WTC11 (cell line): Measurements from ENCODE around the gene MGAT4C. TPM values are rescaled to one million over a fixed set of nuclear protein-coding genes. Genes with fewer than 3 reads are reported as not detected.

Experiments
- ATAC-seq: fragments of 200-7000 bp; cut with Tn5 transposase; 2 replicates; pipeline ENCODE4 v1.10.0; 2021; ENCODE audit warnings: mild to moderate bottlenecking, moderate library complexity
- CTCF ChIA-PET: fragments of 300-600 bp; sonication (Branson Sonifier 250); formaldehyde crosslinking; loops from one replicate; lab custom pipeline; 2021; ENCODE audit warnings: antibody characterized with exemption; lab: Charles Lee
- POLR2A ChIA-PET: fragments of 350-600 bp; sonication (Branson Sonifier 250); formaldehyde crosslinking; loops from one replicate; lab custom pipeline; 2021; ENCODE audit warnings: antibody characterized with exemption; lab: Charles Lee
- DNase-seq: peaks from one replicate; pipeline ENCODE4 v3.0.0; 2021; ENCODE audit warnings: low spot score
- H3K27ac Mint-ChIP-seq: 2 replicates; pipeline ENCODE4 v1.8.0; 2021; ENCODE audit warnings: mixed read lengths
- H3K27me3 Mint-ChIP-seq: 2 replicates; pipeline ENCODE4 v1.8.0; 2021; ENCODE audit warnings: low read depth, mild to moderate bottlenecking, moderate library complexity, mixed read lengths
- H3K36me3 Mint-ChIP-seq: 2 replicates; pipeline ENCODE4 v1.8.0; 2021; ENCODE audit warnings: mixed read lengths
- H3K4me1 Mint-ChIP-seq: 2 replicates; pipeline ENCODE4 v1.8.0; 2022; ENCODE audit warnings: mixed read lengths
- H3K4me3 Mint-ChIP-seq: 2 replicates; pipeline ENCODE4 v1.8.0; 2021; ENCODE audit warnings: mild to moderate bottlenecking, moderate library complexity, mixed read lengths
- H3K9me3 Mint-ChIP-seq: 2 replicates; pipeline ENCODE4 v1.8.0; 2021; ENCODE audit warnings: mixed read lengths
- AFF4 ChIP-seq: sonication (generic); formaldehyde crosslinking; IDR thresholded peaks from 2 replicates; pipeline ENCODE4 v1.8.1; 2023; ENCODE audit warnings: mild to moderate bottlenecking, missing genetic modification reagents, borderline replicate concordance
- ATF2 ChIP-seq: sonication (generic); formaldehyde crosslinking; IDR thresholded peaks from 2 replicates; pipeline ENCODE4 v1.8.1; 2022; ENCODE audit warnings: low read depth, missing genetic modification reagents, borderline replicate concordance
- CREM ChIP-seq: sonication (generic); formaldehyde crosslinking; IDR thresholded peaks from 2 replicates; pipeline ENCODE4 v1.8.1; 2022; ENCODE audit warnings: mild to moderate bottlenecking, missing genetic modification reagents, moderate library complexity
- E2F4 ChIP-seq: sonication (generic); formaldehyde crosslinking; IDR thresholded peaks from 2 replicates; pipeline ENCODE4 v1.8.1; 2022; ENCODE audit warnings: low read depth, mild to moderate bottlenecking, moderate library complexity, missing genetic modification reagents, borderline replicate concordance
- ELF4 ChIP-seq: sonication (generic); formaldehyde crosslinking; IDR thresholded peaks from 2 replicates; pipeline ENCODE4 v1.8.1; 2022; ENCODE audit warnings: low read depth, mild to moderate bottlenecking, moderate library complexity, missing genetic modification reagents
- ESRRA ChIP-seq: sonication (generic); formaldehyde crosslinking; IDR thresholded peaks from 2 replicates; pipeline ENCODE4 v1.8.1; 2022; ENCODE audit warnings: mild to moderate bottlenecking, missing genetic modification reagents, borderline replicate concordance
- ETV6 ChIP-seq: sonication (generic); formaldehyde crosslinking; IDR thresholded peaks from 2 replicates; pipeline ENCODE4 v1.8.1; 2022; ENCODE audit warnings: mild to moderate bottlenecking, missing genetic modification reagents
- FOXJ3 ChIP-seq: sonication (generic); formaldehyde crosslinking; IDR thresholded peaks from 2 replicates; pipeline ENCODE4 v1.9.0; 2021; ENCODE audit warnings: missing genetic modification reagents, mild to moderate bottlenecking, borderline replicate concordance
- HMGA2 ChIP-seq: fragments of 250-450 bp; sonication (Bioruptor Pico); IDR thresholded peaks from 2 replicates; pipeline ENCODE4 v1.4.0; 2021; ENCODE audit warnings: mild to moderate bottlenecking, moderate library complexity
- IRF2 ChIP-seq: sonication (generic); formaldehyde crosslinking; IDR thresholded peaks from 2 replicates; pipeline ENCODE4 v1.8.0; 2022; ENCODE audit warnings: low read depth, missing genetic modification reagents, borderline replicate concordance
- JAZF1 ChIP-seq: fragments of 250-450 bp; sonication (Bioruptor Pico); IDR thresholded peaks from 2 replicates; pipeline ENCODE4 v1.9.0; 2021; ENCODE audit warnings: moderate library complexity, mild to moderate bottlenecking, inconsistent platforms
- JUN ChIP-seq: sonication (generic); formaldehyde crosslinking; IDR thresholded peaks from 2 replicates; pipeline ENCODE4 v1.8.0; 2023; ENCODE audit warnings: mild to moderate bottlenecking, missing genetic modification reagents
- MLX ChIP-seq: sonication (generic); formaldehyde crosslinking; IDR thresholded peaks from 2 replicates; pipeline ENCODE4 v1.8.1; 2023; ENCODE audit warnings: mild to moderate bottlenecking, missing genetic modification reagents, moderate library complexity
- MXD4 ChIP-seq: fragments of 250-450 bp; sonication (Bioruptor Pico); IDR thresholded peaks from 2 replicates; pipeline ENCODE4 v1.8.0; 2021; ENCODE audit warnings: mild to moderate bottlenecking, moderate library complexity, borderline replicate concordance
- NFE2L1 ChIP-seq: sonication (generic); formaldehyde crosslinking; IDR thresholded peaks from 2 replicates; pipeline ENCODE4 v1.8.1; 2023; ENCODE audit warnings: missing genetic modification reagents
- NFYB ChIP-seq: sonication (generic); formaldehyde crosslinking; conservative IDR thresholded peaks from 2 replicates; pipeline ENCODE4 v1.8.0; 2022; ENCODE audit warnings: low read depth, missing genetic modification reagents
- SMAD3 ChIP-seq: sonication (generic); formaldehyde crosslinking; IDR thresholded peaks from 2 replicates; pipeline ENCODE4 v1.8.0; 2022; ENCODE audit warnings: missing genetic modification reagents, mild to moderate bottlenecking, borderline replicate concordance
- SOX15 ChIP-seq: fragments of 250-450 bp; sonication (Bioruptor Pico); IDR thresholded peaks from 2 replicates; pipeline ENCODE4 v1.9.0; 2021; ENCODE audit warnings: mild to moderate bottlenecking
- ZBTB43 ChIP-seq: sonication (generic); formaldehyde crosslinking; IDR thresholded peaks from 2 replicates; pipeline ENCODE4 v1.8.1; 2023; ENCODE audit warnings: mild to moderate bottlenecking, missing genetic modification reagents
- ZNF121 ChIP-seq: sonication (generic); formaldehyde crosslinking; IDR thresholded peaks from 2 replicates; pipeline ENCODE4 v1.8.0; 2023; ENCODE audit warnings: missing genetic modification reagents
- ZNF138 ChIP-seq: sonication (generic); formaldehyde crosslinking; conservative IDR thresholded peaks from 2 replicates; pipeline ENCODE4 v1.8.1; 2022; ENCODE audit warnings: mild to moderate bottlenecking, moderate library complexity, missing genetic modification reagents
- ZNF232 ChIP-seq: sonication (generic); formaldehyde crosslinking; IDR thresholded peaks from 2 replicates; pipeline ENCODE4 v1.8.0; 2022; ENCODE audit warnings: mild to moderate bottlenecking, missing genetic modification reagents
- total RNA-seq: library from RNA; stranded (reverse); gene quantifications from 3 replicates; pipeline ENCODE4 v1.2.3, GENCODE V29; 2021

The MGAT4C gene
- total RNA-seq, 1 experiment from 2014 or later = 4.8 TPM

- TF ChIP-seq ZNF121 (CRISPR knock-in tag) (no peak), SOX15 (CRISPR knock-in tag) (no peak), SMAD3 (CRISPR knock-in tag) (no peak), E2F4 (no peak), ETV6 (CRISPR knock-in tag) (no peak), ZBTB43 (CRISPR knock-in tag) (no peak), MLX (CRISPR knock-in tag) (no peak), NFYB (CRISPR knock-in tag) (no peak), JAZF1 (CRISPR knock-in tag) (no peak), ESRRA (CRISPR knock-in tag) (no peak), HMGA2 (CRISPR knock-in tag) (no peak), NFE2L1 (CRISPR knock-in tag) (no peak), ATF2 (CRISPR knock-in tag) (no peak), MXD4 (CRISPR knock-in tag) (no peak), ZNF138 (no peak), ZNF232 (CRISPR knock-in tag) (no peak), IRF2 (CRISPR knock-in tag) (no peak), AFF4 (CRISPR knock-in tag) (no peak)
- Mint-ChIP-seq H3K27me3 (peaks cover 3% of the 10 kb centered on the region; the same call in 1 of the 2 replicates), H3K4me1 (no peaks in the 10 kb centered on the region), H3K27ac (no peak overlapping the region), H3K4me3 (no peak overlapping the region), H3K9me3 (peaks cover 62% of the 10 kb centered on the region), H3K36me3 (peaks cover 56% of the 10 kb centered on the region)
- CTCF ChIA-PET = no interaction called here
- DNase-seq = no peak
- ATAC-seq = no peak
- POLR2A ChIA-PET = no interaction called here
Measured at GRCh38 chr12:86042062-86042461, 214.1 kb downstream of the MGAT4C start.

- H3K27me3 Mint-ChIP-seq = no peaks in the 10 kb centered on the region
- H3K36me3 Mint-ChIP-seq = no peaks in the 10 kb centered on the region
- no peaks in the 10 kb centered on the region for H3K9me3 Mint-ChIP-seq
Measured at GRCh38 chr12:86018361-86018760, 237.8 kb downstream of the MGAT4C start.

More at GRCh38 chr12:86018361-86018760, 237.8 kb downstream of the MGAT4C start:
- ATAC-seq (no peak), DNase-seq (no peak)
- H3K4me3 Mint-ChIP-seq = no peak overlapping the region
- ChIA-PET POLR2A (no interaction called here), CTCF (no interaction called here)
- H3K27ac Mint-ChIP-seq = no peak overlapping the region
- TF ChIP-seq ELF4 = no peak
- no peak for TF ChIP-seq FOXJ3 (CRISPR knock-in tag)
- TF ChIP-seq JUN (CRISPR knock-in tag) = no peak
- no peak for TF ChIP-seq CREM (CRISPR knock-in tag)
- H3K4me1 Mint-ChIP-seq = no peaks in the 10 kb centered on the region
